Raji (cell line): ENCODE data around the gene TLE5.

Source experiments
- POLR2A ChIP-seq: IDR thresholded peaks from 2 replicates; pipeline ENCODE4 v1.6.1; 2011; ENCODE audit warnings: low read depth, low read length, control low read depth; ENCODE audit not compliant: insufficient read depth

TLE5 gene, protein sequence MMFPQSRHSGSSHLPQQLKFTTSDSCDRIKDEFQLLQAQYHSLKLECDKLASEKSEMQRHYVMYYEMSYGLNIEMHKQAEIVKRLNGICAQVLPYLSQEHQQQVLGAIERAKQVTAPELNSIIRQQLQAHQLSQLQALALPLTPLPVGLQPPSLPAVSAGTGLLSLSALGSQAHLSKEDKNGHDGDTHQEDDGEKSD

DNA sequence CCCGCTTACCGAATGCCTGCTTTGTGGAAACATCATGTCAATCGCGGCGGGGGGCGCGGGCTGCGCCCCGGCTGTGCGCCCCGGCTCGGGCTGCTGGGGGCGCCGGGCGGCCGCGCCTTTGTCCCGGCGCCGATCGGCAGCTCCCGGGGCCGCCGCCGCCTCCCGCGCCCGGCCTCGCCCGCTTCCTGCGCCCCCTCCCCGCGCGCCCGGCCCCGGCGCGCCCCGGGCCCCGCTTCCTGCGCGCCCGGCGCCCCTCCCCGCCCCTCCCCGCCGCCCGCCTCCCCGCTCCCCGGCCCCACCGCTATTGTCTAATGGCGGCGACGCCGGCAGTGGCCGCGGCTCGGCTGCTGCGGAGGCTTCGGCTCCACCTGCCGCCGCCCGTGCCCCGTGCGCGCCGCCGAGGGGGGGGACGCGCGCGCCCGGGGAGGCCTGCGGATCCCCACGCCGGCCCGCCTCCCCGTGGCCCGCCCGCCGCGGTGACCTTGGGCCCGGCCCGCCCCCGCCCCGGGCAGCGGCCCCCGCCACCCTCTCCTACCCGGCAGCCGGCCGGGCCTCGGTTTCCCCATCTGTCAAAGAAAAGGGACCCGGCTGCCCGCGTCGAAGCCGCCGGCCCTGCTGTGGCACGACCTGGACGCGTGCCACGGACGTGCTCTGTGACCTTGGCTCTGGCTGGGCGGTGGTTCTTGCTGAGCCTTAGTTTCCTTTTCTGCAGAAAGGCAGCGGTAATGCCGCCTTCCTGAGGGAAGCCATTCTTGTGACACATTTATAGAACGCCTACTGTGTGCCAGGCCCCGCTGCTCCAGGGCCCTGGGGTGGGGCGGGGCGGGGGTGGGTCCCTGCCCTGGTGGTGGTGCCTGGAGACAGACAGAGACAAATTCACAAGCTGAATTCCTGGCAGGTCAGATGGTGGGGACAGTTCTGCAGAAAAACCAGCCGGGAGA is at the start of gene TLE5:
Gene TLE5 (minus strand): TSS at position 331 of the 941 bp plus-strand sequence. CDS start 295 bp downstream, at position 36.
- no peak; the same call in 1 of the 2 replicates for TF ChIP-seq POLR2A

DNA sequence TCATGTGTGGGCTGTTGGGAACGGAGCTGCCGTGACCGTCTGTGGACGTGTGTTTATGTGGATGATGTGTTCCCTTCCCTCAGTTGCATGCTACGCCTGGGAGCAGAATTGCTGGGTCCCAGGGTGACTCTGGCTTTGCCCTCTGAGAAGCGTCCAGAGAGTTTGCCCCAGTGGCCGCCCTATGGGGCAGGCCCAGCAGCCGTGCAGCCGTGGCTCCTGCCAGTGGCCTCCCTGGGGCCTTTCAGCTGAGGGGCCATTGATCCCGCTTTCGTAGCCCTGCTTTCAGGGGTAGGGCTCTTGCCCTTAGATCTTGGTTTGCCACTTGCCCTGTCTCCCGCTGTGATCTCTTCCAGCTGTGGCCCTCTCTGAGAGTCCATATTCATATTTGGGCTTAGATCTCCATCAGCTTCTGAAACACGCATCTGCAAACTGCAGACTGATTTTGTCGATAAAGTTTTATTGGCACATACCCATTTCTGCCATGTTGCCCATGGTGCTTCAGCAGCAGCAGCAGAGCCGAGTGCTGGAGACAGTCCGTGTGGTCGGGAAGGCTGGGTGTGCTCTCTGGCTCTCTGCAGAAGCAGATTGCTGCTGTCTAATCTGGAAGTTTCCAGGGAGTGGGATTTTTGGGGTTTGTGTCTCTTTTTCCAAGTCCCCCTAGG is 49.4 kb upstream of the TLE5 start:
- no peak for TF ChIP-seq POLR2A

DNA sequence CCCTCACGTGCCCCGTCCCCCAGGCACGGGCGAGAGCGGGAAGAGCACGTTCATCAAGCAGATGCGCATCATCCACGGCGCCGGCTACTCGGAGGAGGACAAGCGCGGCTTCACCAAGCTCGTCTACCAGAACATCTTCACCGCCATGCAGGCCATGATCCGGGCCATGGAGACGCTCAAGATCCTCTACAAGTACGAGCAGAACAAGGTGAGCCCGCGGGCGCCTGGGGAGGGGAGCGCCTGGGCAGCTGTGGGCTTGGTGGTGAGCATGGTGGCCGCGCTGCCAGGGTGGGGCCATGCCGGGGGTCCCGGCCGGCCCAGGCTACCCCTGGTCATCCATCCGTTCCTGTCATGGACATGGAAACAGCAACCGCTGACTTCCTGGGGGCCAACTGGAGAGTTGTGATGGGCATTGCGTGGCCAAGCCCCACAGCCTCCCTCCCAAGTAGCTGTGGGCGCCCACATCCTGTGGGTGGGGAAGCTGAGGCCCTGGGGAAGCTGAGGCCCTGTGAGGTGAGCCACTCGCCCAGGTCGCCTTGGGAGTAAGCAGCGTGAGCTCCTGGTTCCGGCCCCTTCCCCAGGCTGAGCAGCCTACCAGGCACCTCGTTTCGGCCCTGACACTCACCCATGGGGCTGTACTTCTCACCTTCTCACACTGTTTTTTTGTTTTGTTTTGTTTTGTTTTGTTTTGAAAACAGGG is 48.0 kb upstream of the TLE5 start:
- TF ChIP-seq POLR2A, result no peak

DNA sequence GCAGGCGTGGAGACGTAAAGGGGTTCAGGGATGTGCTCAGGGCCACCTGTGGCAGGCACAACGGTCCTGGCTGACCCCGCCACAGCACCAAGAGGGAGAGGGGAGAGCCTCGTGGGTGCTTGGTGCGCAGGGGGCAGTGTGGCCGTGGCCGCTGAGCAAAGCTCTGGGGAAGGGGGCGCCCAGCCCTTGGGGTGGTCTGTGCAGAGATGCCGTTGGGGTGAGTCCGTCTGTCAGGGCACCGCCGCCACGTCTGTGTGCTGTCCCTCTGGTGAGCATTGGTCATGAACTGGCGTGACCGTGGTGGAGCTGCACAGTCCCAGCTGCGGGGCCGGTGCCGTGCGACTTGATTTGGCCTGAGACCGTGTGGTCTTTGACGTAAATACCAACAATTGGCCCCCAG is 47.2 kb upstream of the TLE5 start:
- no peak for TF ChIP-seq POLR2A

DNA sequence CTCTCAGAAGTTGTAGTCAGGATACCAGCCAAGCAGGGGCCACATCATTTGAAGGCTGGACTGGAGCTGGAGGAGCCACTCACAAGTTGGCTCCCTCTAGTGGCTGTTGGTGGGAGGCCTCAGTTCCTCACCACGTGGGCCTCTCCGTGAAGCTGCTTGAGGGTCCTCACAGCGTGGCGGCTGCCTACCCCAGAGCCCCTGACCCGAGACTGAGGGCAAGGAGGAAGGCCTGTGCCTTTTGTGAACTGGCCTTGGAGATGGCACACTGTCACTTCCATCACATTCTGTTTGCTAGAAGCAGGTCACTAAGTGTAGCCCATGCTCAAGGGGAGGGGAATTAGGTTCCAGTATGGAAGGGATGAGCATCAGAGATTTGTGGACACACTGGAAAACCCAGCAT is 46.5 kb upstream of the TLE5 start:
- no peak for TF ChIP-seq POLR2A

DNA sequence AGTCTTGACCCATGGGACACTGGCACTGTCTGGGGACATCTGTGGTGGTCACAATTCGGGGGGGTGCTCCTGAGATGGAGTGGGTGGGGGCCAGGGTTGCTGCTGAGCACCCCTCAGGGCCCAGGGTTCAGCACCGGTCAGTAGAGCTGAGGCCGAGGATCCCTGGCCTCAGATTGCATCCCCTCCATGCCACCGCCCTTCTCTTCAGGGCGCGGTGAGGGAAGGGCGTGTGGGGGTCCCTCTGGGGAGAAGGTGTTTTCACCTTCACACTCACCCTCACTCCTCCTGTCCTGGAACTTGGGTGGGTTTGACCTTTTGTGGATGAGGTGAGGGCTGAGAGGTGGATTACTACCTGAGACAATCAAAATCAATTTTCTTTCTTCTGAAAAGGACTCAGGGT is 45.4 kb upstream of the TLE5 start:
- TF ChIP-seq POLR2A, result no peak

DNA sequence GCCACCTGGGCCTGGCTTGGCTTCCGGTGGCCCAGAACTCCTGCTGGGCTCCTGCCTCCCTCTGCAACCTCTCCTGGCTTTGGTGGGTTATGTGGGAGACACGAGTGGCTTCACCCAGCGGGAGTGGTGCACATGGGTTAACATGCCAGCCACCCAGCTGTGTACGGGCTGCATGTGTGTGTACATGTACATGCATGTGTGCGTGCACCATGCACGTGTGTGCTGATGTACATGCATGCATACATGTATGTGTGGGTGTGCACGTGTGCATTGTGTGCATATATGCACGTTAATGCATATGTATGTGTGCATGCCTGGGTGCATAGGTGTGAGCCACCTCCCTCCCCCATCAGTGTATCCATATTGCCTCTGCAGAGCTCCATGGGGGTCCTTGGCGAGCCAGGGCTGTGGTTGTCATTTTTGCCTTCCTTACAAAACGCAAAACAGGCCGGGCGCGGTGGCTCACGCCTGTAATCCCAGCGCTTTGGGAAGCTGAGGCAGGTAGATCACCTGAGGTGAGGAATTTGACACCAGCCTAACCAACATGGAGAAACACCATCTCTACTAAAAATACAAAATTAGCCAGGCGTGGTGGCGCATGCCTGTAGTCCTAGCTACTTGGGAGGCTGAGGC is 44.3 kb upstream of the TLE5 start:
- TF ChIP-seq POLR2A, result no peak

DNA sequence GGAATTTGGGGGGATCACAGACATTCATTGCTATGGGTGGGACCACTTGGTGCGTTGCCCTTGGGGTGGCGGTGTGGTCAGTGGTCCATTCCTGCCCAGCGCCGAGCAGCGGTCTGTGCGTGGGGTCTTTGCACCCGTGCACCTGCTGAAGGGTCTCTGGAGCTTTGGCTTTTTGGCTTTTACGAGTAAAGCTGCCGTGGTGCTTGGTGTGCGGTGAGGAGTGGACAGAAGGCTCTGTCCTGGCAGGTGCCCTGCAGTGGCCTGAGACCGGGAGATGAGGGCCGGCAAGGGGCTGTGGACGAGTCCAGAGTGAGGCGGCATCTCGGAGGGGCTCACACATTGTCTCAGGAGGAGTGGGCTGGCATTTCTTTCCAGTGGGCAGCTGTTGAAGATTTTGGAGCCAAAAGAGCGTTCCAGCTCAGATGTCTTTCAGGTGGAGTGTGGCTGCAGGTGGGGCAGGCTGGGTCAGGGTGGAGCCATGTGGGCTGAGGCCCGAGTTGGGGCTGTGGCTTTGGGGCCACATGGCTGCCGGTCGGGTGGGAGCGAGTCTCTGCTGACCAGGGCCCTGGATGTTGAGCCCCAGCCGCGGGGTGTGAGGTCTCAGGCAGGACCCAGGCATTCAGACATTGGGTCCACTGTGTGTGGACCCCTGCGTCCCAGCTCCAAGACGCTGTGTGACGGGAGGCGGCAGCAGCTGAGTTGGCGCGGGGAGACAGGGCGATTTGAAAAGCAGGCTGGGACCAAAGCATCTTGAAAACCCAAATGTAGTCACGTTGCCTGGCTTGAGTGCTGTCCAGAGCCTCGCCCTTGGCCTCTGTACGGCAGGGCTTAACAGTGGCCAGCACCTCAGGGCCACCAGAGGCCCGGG is 43.6 kb upstream of the TLE5 start:
- TF ChIP-seq POLR2A, result no peak

DNA sequence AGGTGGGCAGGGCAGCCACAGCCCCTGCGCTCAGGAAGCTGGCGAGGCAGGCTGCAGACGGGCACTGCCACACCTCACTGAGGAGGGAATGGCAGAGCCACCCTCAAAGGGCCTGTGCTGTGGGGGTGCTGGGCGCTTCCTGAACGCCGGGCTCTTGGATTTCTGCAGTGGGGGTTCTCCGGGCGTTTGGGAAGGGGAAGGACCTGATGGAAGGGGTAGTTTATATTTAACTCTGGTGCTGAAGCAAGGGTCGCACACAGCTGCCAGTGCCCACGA is 42.4 kb upstream of the TLE5 start:
- no peak for TF ChIP-seq POLR2A

DNA sequence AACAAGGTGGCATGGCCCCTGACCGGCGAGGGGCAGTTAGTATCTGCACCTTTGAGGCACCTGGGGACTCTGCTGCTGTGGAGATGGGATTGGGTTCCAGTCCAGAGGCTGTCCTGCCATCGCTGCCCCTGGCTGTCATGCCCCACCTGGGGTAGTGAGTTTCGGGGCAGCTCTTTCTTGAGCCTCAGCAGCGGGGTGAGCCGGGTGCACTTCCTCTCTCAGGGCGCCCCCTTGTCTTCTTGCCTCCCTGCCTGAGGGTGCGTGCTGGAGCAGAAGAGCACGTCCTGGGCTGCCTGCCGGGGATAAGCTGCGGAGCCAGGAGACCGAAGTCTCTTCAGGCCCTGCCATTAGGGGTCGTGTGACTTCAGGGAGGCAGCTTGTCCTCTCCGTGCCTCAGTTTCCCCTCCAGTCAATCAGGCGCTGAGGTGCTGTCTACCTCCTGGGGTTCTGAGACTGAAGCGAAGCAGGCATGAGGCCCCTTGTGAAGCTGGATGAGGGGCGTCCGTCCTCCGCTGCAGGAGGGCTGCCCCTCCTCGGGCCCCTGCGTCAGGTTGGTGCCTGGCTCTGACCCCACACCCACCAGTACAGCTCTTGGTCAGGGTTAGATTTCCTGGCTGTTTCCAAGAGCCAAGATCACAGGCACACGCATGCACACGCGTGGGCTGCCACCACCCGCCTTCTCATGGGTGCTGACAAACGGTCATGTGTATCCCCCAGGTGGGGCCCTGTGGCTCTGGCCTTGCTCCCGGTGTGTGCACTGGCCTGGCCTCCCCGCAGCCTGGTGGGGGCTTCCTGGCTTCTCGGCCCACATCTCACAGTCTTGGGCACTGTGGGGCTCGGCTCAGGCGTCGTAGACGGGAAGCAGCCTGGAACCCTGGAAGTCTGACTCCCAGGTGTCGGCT is 40.2 kb upstream of the TLE5 start:
- no peak for TF ChIP-seq POLR2A

DNA sequence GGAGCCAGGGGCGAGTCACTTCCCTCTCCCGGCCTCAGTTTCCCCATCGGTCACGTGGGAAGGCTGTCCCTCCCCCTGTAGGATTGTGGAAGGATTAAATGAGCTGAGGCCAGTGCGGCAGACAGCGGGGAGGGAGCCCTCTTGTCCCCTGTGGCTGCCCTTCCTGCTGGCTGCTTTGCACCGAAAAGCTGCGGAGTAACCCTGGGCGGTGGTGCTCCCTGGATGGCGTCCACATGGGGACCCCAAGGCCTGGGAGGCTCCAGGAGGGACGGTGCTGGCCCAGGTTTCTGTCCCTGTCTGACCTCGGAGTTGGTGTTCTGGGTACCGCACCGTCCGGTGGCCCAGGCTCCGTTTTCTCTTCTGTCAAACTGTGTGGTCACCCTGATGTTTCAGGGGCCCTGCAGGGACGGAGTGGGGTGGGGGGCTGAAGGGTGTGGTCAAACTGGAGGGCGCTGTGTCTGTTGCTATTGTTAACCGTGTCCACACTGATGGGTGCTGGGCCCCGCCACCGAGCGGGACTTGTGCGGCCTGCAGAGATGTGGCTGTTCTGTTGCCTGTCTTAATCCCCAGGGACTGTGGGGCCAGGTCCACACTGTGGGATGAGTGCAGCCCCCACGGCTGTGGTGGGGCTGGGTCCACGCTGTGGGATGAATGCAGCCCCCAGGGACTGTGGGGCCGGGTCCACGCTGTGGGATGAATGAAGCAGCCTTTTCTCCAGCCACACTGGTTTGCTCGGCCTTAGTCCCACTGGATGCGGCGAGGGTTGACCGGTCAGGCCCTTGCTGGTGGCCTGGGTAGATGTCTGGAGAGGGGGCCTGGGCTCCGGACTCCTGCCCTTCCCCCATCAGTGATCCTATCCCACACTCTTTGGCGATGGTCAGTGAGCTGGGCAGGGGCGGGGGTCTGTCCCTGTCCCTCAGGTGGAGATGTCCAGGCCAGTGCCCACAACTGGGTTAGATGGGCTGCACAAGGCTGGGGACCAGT is 38.7 kb upstream of the TLE5 start:
- no peak for TF ChIP-seq POLR2A

DNA sequence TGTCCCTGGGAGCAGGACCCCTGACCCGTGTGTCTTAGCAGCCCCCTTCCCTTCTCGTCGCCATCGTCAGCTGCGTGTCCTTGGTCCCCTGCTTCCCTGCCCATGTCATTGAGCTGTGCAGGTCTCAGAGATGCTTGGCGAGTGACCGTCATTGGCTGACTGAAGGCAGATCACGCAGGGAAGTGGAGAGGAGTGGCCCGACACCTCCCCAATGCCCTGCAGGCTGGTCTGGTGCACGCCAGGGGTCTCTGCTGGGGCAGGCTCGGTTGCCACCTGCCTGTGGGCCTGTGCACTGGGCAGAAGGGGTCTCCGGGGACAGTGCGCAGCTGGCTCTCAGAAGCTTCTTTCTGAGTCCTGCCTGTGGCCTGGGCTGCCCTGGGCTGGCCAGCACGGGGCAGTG is 38.0 kb upstream of the TLE5 start:
- TF ChIP-seq POLR2A, result no peak
